ENCODE data around the gene FUT8.
"Not testable (repeated sequence)": the region's sequence is repeated elsewhere in the genome, so short reads cannot be mapped to it uniquely, and the experiment has no call there.

Gene FUT8

DNA sequence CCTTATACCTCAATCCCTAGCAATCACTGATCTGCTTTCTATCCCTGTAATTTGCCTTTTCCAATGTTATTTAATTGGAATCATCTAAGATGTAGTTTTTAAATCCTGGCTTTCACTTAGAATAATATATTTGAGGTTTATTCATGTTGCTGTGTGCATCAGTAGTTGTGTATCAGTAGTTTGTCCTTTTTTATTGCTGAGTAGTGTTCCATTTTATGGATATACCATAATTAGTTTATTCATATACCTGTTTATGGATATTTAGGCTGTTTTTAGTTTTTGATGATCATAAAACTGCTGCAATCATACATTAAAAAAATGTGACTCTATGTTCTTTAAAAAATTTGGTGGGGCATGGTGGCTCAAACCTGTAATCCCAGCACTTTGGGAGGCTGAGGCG lies 43.7 kb downstream of the FUT8 start:
- DNase-seq: no peak

DNA sequence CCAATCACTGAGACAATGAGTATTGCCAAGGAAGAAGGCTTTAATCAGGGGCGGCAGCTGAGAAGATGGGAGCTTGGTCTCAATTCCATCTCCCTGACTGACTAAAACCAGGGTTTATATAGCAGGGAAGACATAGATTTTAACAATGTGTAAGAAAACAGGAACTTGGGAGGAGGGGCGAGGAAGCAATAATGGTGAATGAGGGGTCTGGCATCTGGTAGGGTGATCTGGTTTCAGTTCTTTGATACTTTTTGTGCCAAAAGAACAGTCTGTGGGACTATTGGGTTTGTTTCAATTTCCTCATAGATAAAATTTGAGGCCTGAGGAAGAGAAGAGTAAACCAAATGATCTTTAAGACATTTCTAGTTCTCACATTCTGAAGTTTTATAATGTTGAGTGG lies 49.2 kb downstream of the FUT8 start:
- no peak for DNase-seq

DNA sequence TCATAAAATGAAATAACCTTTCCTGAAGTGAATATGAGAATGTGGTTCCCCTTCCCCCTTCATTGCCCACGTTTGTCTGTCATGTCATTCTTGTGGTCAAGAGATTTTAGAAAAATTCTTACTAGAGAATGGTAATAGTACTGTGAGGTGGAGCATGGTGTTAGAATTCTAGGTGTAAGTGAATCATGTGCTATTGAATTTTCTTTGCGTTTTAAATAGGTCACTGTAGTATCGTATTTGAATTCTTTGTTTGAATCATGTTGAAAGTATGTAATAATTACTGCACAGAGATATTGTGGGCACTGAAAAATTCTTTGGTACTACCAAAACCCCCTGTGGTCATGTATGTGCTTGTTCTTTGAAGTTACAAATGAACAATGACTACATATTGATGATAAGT lies 49.9 kb downstream of the FUT8 start:
- DNase-seq: no peak

DNA sequence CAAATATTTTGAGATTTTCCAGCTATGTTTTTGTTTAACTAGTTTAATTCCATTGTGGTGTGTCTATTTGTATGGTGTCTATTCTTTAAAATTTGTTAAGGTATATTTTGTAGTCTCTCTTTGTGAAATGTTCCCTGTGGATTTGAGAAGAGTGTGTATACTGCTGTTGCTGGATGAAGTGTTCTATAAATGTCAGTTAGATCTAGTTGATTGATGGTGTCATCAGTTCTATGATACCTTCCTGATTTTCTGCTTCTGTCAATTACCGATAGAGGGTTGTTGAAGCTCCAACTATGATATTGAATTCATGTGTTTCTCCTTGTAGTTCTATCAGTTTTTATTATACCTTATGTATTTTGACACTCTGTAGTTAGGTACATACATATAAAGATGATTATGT lies 53.1 kb downstream of the FUT8 start:
- no peak for DNase-seq

DNA sequence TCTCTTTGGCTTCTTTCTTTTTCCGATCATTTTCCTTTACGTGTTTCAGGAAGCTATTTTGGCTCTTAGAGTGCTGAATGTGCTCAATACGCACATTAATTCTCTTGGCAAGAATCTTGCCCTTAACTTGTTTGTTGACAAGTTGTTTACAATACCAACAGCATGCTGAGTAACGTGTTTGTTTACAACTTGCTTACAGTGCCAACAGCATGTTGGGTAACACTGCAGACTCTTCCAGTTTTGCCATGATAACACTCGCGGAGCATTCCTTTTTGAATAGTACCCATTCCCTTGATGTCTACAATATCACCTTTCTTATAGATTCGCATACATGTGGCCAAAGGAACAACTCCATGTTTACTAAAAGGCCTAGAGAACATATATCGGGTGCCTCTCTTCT lies 55.4 kb downstream of the FUT8 start:
- DNase-seq: not testable (repeated sequence)

DNA sequence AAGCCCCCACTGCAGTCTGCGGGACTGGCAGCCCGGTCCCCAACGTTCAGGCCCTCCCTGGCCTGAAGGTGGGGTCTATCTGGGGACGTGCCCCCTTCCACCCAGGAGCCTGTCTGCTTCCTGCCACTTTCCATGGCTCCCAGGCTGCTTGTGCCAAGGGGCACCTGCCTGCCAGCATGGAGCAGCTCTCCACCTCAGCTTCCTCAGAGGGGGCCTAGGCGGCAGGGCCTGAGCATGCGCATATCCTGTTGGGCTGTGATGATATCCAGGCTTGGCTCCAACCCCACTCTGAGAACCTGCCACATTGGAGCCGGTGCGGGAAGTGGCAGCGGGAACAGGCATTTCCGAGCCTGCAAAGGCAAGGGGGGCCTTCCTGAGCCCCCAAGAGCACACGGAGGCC lies 57.4 kb downstream of the FUT8 start:
- no peak for DNase-seq

DNA sequence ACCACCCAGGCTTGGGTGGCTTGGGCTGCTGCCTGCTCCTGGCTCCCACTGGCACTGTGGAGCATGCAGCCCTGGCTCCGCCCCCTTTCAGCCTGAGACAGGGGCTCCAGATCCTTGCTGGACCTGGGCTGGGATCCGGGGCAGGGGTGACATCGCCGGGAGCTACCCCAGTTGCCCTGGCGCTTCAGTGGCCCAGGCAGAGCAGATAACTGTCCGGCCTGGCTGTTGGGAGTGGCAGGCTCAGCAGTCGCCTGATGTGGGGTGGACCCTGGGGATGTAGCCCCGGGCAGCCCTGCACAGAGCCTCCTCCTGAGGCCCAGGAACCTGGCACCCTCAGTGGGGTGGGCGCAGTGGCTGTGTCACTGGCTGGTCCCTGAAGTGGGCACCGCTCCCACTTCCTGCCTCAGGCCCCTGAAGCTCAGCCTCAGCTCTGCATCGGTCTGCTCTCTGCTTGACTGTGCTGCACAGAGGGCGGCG lies 57.9 kb downstream of the FUT8 start:
- DNase-seq: no peak

DNA sequence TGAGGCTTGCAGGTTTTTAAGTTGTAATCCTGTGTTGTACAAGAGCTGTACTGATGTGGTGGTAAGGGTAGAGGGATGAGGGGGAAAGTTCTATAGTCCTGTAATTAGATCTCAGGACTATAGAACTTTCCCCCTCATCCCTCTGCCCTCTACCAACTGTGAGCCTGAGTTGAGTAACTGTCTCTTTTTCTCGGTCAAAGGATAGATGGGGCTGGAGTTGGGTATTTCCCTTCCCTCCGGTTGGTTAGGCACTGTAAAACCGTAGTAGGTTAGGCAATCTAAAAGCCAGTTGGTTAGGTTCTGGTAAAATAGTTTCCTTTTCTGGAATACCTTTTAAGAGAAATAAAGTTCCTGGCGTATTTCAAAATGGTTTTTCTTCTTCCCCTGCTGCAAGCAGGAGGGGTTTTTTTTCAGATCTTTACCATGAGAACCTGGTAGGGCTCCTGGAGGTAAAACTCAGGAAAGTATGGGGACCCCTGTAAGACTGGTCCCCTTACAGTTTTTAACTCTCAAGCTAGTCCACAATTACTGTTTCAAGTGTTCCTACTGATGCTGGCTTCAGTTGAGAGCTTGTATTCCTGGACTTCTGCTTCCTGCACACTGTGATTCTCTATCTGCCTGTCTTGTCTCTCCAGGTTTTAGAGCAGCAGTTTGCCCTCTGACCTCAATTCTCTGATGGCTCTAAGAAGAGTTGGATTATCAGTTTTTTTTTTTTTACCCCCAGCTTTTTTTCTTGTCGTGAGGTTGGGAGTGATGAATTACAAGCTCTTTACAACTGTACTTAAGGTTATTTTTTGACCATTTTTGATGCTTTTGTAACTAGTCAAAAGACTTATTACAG lies 58.7 kb downstream of the FUT8 start:
- no peak for DNase-seq

DNA sequence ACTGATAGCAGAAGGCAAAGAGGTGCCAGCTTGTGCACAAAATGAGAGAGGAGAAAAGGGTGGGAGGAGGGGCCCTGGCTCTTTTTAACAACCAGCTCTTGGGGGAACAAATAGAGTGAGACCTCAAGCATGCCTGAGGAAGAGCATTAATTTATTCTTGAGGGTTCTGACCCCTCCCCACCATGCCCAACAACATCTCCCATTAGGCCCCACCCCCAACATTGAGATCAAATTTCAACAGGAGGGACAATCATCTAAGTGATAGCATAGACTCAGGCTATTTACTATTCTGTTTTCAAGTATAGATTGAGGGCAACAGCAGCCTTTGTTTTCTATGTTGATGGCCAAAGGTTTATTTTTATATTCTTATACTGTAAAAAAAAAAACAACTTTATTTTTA lies 59.7 kb downstream of the FUT8 start:
- no peak for DNase-seq

DNA sequence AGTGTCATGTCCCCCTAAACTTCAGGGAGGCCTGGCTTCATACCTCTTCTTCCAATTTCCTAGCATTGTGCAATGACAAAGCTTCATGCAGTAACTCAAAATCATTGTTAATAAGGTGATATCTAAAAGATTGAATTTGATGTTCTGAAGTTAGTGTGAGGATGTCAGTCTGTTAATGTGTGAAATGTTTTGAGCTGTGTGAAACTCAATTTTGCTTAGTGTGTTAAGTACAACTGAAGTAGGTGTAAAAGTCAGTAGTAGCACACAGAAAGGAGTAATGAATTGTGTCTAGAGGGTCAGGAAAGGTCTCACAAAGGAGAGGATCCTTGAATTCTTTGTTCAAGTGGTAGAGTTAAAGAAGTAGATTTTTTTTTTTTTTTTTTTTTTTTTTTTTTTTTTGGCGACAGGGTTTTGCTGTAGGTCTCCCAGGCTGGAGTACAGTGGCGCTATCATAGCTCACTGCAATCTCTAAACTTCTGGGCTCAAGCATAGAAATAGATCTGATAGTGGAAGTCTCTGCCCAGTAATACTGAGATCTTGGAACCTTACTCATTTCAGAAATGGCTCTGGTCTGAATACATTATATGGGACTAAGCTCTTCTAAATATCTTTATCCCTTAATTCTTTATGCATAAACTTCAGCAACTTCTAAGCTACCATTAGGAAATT lies 63.9 kb downstream of the FUT8 start:
- DNase-seq: no peak

DNA sequence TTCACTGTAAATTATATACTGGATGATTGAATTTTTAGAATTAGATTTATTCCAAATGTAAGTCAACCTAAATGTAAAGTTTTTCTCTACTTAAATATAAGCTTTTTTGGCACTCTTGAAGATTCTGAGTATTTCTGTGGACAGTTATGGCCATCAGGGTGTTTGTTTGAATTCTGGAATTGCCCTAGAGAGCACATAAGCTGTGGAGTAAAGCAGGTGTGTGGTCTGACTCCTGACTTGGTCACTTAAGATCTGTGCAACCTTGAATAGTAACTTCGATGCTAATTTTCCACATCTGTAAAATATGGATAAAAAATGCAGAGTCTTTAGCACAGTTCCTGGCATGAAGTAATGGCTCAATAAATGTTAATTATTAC lies 64.4 kb downstream of the FUT8 start:
- DNase-seq: no peak

DNA sequence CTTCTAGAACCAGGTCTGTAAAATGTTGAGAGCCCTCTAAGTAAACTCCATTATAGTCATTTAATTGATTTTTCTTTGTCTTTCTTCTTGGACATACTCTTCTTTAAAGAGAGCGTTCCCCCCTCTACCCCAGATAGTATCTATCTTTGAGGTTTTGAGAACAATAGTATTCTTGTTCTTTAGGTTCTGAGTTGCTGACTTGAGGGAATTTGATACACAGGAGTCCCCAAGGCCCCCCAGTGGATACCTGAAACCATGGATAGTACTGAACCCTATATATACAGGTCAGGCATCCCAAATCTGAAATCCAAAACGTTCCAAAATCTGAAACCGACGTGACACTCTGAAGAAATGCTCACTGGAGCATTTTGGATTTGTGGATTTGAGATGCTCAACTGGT lies 65.5 kb downstream of the FUT8 start:
- DNase-seq: no peak

DNA sequence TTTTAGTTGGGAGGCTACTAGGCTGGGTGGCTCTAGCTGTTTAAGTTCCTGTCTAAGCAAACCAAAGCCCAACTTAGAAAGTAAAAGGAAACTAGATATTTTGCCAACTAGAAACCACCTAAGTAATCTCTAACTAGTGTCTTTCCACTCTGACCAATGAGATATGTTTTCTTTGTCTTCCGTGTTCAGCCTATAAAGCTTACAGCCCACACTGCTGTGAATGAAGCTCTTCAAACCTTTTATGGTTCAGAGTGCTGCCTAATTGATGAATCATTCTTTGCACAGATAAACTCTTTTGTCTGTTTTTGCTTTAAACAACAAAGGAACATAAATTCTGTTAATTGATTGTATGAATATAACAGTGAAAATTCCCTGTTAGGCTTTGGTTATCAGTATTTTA lies 66.1 kb downstream of the FUT8 start:
- DNase-seq: no peak

DNA sequence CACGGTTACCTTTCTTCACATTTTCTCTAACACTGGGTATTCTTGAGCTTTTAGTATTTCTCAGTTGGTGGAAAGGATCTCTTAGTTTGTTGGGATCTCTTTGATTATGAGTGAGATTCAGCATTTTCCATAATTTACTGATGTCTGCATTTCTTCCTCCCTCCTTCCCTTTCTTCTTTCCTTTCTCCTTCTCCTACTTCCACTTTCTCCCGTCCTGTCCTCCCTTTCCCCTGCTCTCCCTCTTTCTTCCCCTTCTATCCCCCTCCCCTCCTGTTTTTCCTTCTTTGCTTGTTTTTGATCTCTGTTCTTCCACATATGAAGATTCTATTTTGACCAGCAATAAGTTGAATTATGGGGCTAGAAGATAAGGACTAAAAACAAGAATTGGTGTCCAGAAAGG lies 66.9 kb downstream of the FUT8 start:
- no peak for DNase-seq

DNA sequence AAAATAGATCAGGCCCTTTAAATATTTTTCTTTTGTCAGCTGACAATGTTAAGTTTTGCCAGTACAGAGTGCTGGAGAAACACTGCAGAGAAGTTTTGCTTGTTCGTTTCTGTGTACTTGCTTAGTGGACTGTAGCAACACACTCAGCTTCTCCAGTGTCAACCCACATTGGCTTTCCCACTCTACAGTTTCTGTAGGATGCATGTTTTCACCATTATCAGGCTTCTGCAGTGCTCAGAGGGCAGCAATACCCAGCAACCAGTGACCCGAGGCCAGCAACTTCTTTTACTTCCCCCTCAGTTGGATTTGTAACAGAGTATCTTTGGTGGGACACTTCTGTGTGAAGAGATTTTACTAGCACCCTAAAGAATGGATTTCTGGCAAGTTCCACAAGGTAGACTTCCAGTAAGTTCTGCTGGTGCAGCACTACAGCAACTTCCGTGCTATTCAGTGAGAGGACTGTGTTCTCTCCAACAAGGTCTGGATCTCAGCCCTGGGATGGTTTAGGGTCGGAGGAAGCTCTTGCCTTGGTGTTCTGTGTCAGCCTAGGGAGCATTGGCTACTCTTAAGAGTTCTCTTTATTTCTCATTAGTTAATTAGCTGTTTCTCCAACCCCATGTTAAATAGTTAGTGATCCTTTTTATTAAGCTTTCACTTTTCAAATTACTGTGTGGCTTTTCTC lies 70.4 kb downstream of the FUT8 start:
- DNase-seq: no peak

DNA sequence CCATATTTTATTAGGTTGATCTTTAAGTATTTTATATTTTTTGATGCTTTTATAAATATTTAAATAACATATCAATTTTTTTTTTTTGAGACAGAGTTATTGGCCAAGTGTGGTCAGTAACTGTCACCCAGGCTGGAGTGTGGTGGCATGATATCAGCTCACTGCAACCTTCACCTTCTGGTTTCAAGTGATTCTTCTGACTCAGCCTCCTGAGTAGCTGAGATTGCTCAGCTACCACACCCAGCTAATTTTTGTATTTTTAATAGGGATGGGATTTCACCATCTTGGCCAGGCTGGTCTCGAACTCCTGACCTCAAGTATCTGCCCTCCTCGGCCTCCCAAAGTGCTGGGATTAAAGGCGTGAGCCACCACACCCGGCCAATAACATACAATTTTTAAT lies 71.1 kb downstream of the FUT8 start:
- DNase-seq: no peak

DNA sequence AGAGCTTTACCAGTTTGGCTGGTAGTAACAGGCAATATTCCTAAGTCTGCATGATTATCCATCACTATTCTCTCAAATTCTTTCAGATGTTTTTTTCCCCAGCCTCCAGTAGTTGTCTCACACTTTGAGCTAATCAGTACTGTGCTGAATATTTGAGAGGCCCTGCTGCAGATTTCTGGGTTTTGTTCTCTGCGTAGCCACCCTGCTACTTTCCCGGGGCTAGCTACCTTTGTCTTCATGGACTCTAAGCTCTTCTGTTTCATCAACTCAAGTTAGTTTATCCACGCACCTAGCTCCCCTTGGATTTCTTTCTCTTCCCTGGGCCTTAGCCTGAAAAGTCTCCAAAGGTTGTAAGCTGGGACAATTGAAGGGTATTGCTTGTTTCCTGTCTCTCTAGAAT lies 73.0 kb downstream of the FUT8 start:
- DNase-seq: no peak

DNA sequence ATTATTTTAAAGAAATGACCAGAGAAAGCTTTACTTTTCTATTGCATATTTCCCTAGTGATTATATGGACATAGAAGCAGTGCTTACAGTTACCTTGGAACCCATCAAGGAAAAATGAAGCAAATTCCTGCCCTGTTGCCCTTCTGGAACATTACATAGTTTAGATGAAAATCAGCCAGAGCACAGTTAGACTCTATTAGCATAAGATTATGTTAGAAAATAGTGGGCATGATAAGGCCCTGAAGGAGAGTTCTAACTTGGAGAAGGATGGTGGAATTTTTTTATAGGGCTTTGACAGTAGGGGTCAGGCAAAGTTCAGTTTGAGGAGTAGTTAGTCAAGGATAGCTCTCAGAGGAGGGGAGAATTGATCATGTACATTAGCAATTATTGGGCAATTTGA lies 74.3 kb downstream of the FUT8 start:
- no peak for DNase-seq

DNA sequence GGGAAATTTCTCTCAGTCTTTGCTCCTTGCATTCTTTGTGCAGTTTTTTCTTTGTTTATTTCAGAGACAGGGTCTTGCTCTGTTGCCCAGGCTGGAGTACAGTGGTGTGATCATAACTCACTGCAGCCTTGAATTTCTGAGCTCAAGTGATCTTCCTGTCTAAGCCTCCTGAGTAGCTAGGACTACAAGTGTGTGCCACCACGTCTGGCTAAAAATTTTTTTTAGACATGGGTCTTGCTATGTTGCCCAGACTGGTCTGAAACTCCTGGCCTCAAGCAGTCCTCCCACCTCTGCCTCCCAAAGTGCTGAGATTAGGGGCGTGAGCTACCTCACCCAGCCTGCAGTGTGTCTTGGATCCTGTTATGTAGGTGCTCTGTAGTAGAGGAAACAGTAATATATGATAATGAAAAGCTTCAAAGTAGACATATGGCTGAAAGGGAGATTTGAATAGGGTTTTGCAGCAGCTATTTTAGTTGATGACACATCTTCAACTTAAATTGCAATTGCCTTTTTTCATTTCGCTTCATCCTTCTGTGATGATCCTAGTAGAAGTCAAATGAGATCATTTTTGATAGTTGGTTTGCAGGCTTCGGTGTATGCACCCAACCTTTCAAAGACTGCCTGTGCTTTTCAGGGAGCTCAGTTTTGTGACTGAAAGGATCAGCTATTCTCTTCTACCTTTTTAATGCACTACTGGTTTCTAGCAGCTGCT lies 75.4 kb downstream of the FUT8 start:
- no peak for DNase-seq

DNA sequence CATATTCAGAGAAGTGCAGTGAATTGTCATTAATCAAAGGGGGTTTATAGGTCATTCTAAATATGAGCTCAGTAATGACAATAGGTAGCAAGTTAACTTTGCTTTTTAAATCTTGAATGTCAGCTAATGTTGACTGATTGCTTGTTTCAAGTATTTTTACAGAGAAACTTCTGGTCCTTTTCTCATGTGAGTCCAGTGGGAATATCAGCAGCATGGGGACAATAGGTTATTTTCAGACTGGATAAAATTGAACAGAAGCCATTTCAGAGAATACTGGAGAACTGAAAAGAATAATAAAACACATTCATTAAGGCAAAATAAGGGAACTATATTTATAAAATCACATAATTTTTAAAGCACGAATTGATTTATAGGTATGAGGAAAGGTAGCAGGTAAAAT lies 78.7 kb downstream of the FUT8 start:
- DNase-seq: no peak

DNA sequence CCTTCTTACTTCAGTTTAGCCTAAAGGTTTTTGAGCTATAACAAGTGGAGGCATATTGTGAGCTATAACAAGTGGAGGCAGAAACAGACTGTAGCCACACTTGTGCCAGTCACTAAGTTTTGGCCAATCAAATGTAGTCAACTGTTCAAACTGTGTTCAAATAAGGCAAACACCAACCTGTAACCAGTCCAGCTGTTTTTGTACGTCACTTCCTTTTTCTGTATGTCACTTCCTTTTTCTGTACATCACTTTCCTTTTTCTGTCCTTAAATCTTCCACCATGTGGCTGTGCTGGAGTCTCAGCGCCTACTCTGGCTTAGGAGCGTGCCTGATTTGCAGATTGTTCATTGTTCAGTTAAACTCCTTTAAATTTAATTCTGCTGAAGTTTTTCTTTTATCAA lies 79.7 kb downstream of the FUT8 start:
- DNase-seq: no peak

DNA sequence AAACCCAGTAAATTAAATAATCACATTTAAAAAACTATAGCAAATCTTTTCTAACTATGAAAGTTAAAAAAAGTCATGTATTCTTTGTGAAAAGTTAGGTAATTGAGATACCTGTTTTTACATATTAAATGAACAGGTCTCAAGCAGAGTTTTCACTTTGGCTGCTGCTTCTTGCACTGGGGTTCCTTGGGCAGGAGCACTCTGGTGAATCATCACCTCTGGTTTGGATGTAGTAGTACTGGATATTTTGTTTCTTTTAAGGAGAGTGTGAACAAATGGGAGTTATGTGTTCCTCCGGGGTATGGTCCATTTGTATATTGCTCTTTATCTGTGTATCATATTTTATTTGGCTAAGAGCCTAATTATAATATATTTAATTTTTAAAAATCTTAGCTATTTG lies 82.7 kb downstream of the FUT8 start:
- DNase-seq: no peak

Measured in activated gamma-delta T cell (primary cell).